Endothelial cell of umbilical vein (primary cell): ENCODE results near the gene DOCK1. TPM values are rescaled to one million over a fixed set of nuclear protein-coding genes. Genes with fewer than 3 reads are reported as not detected.

Source experiments
- BruUV-seq: library from RNA; stranded (reverse); fragments of 400-500 nt; replicated peaks from 2 replicates; lab custom pipeline; 2021; lab: Mats Ljungman, UMichigan
- CTCF ChIA-PET: fragments of 300-600, 350-600 bp; sonication (Branson Sonifier 250); formaldehyde crosslinking; loops from one replicate; lab custom pipeline; 2021; ENCODE audit warnings: antibody characterized with exemption, inconsistent platforms; lab: Charles Lee
- POLR2A ChIA-PET: fragments of 300-600, 350-600 bp; sonication (Branson Sonifier 250); formaldehyde crosslinking; loops from one replicate; lab custom pipeline; 2021; ENCODE audit warnings: antibody characterized with exemption, inconsistent platforms; lab: Charles Lee
- DNase-seq: peaks from one replicate; pipeline ENCODE4 v3.0.0-alpha.2; 2011; ENCODE audit warnings: low read depth, low spot score
- FAIRE-seq: peaks from 2 replicates; lab custom pipeline; 2011; peaks lifted over from hg19 to GRCh38; lab: Jason Lieb, UNC
- H2AFZ ChIP-seq: 2 replicates; pipeline ENCODE4 v1.6.0; 2012; ENCODE audit warnings: low read depth, low read length, control low read depth, inconsistent platforms
- H3K27ac ChIP-seq: 2 replicates; pipeline ENCODE4 v1.5.1; 2011; ENCODE audit warnings: low read depth, mild to moderate bottlenecking, control low read depth, low read length, moderate library complexity; ENCODE audit not compliant: insufficient read depth
- H3K27me3 ChIP-seq, 2 experiments: 2 replicates each; pipeline versions ENCODE4 v1.6.0 to v1.6.1; 2011; ENCODE audit warnings: low read length in 2 of 2, mixed read lengths in 1 of 2; ENCODE audit not compliant: control insufficient read depth in 2 of 2, insufficient read depth in 2 of 2
- H3K36me3 ChIP-seq, 2 experiments: 2 replicates in 1 of 2; 3 replicates in 1 of 2; pipeline ENCODE4 v1.5.1; 2011; ENCODE audit warnings: low read length in 2 of 2, mild to moderate bottlenecking in 1 of 2, moderate library complexity in 1 of 2; ENCODE audit not compliant: control insufficient read depth in 2 of 2, insufficient read depth in 2 of 2; ENCODE audit errors: extremely low read depth in 1 of 2
- H3K4me1 ChIP-seq: 3 replicates; pipeline ENCODE4 v1.5.1; 2011; ENCODE audit warnings: mild to moderate bottlenecking, low read length; ENCODE audit not compliant: control insufficient read depth, insufficient read depth; ENCODE audit errors: extremely low read depth
- H3K4me2 ChIP-seq: 2 replicates; pipeline ENCODE4 v1.6.1; 2011; ENCODE audit warnings: low read length, control low read depth, mixed read lengths; ENCODE audit not compliant: insufficient read depth
- H3K4me3 ChIP-seq, 3 experiments: fragments of 200-600 bp in 1 of 3; sonication (generic), shearing (Covaris generic) in 1 of 3; replicated peaks in 1 of 3; 2 replicates each; pipeline ENCODE4 v1.5.1; 2011 to 2016; ENCODE audit warnings: control low read depth in 3 of 3, low read length in 3 of 3, mild to moderate bottlenecking in 2 of 3, inconsistent platforms in 1 of 3, low read depth in 1 of 3, moderate library complexity in 1 of 3; ENCODE audit not compliant: insufficient read depth in 1 of 3
- H3K79me2 ChIP-seq: 2 replicates; pipeline ENCODE4 v1.6.0; 2012; ENCODE audit warnings: low read length, inconsistent platforms; ENCODE audit not compliant: control insufficient read depth, insufficient read depth
- H3K9ac ChIP-seq: replicated peaks from 2 replicates; pipeline ENCODE3; 2011; ENCODE audit warnings: low read length, control low read depth; ENCODE audit not compliant: insufficient read depth; ENCODE audit errors: extremely low read depth
- H3K9me1 ChIP-seq: replicated peaks from 3 replicates; pipeline ENCODE4 v1.6.0; 2011; ENCODE audit warnings: mild to moderate bottlenecking, low read length; ENCODE audit not compliant: control insufficient read depth, insufficient read depth; ENCODE audit errors: extremely low read depth
- H3K9me3 ChIP-seq: replicated peaks from 2 replicates; pipeline ENCODE4 v1.5.1; 2012; ENCODE audit warnings: low read length, inconsistent platforms; ENCODE audit not compliant: control insufficient read depth, insufficient read depth
- H4K20me1 ChIP-seq: replicated peaks from 2 replicates; pipeline ENCODE3; 2011; ENCODE audit warnings: mild to moderate bottlenecking, low read length; ENCODE audit not compliant: control insufficient read depth, insufficient read depth; ENCODE audit errors: extremely low read depth
- EZH2 ChIP-seq: IDR thresholded peaks from 2 replicates; pipeline ENCODE4 v1.6.1; 2012; ENCODE audit warnings: borderline replicate concordance, low read depth, mild to moderate bottlenecking, moderate library complexity, low read length, inconsistent platforms; ENCODE audit not compliant: severe bottlenecking
- FOS ChIP-seq: IDR thresholded peaks from 2 replicates; pipeline ENCODE4 v1.6.1; 2011; ENCODE audit warnings: mild to moderate bottlenecking, low read length, moderate library complexity, borderline replicate concordance; ENCODE audit not compliant: insufficient read depth
- GATA2 ChIP-seq: IDR thresholded peaks from 2 replicates; pipeline ENCODE4 v1.7.0; 2011; ENCODE audit warnings: low read depth, mild to moderate bottlenecking, moderate library complexity, mixed read lengths, low read length; ENCODE audit not compliant: insufficient read length, insufficient read depth
- JUN ChIP-seq: IDR thresholded peaks from 2 replicates; pipeline ENCODE4 v1.6.1; 2011; ENCODE audit warnings: borderline replicate concordance, low read depth; ENCODE audit not compliant: insufficient read length, insufficient read depth
- MYC ChIP-seq: IDR thresholded peaks from one replicate; pipeline ENCODE4 v1.6.1; 2011; ENCODE audit warnings: mild to moderate bottlenecking, low read depth, low read length
- POLR2A ChIP-seq: IDR thresholded peaks from 2 replicates; pipeline ENCODE4 v1.6.1; 2012; ENCODE audit warnings: low read depth, mild to moderate bottlenecking, control low read depth, low read length
- POLR2AphosphoS5 ChIP-seq: IDR thresholded peaks from 2 replicates; pipeline ENCODE4 v1.6.1; 2012; ENCODE audit warnings: low read depth, mild to moderate bottlenecking, control low read depth, low read length, moderate library complexity; ENCODE audit not compliant: insufficient read depth
- dilution Hi-C: fragments of 300-500 bp; cut with MboI; formaldehyde crosslinking; loops from one replicate; pipeline ENCODE4 v1.15.0; 2019; ENCODE audit warnings: low sequenced_read_pairs; ENCODE audit not compliant: extremely low pct_ligation_motif_present
- intact Hi-C: fragments of 100-400 bp; cut with micrococcal nuclease; formaldehyde crosslinking; loops from one replicate; pipeline ENCODE4 v1.10.0; 2022
- polyA plus RNA-seq, 4 experiments: library from polyadenylated mRNA; depleted of rRNA in 3 of 4; stranded (reverse) in 3 of 4; unstranded in 1 of 4; fragments of >200 nt; gene quantifications; 2 replicates each; pipeline versions ENCODE4 v1.2.1 to v1.2.3, GENCODE V29; 2011 to 2012; ENCODE audit warnings: missing spikeins in 1 of 4
- total RNA-seq: library from RNA; stranded (reverse); gene quantifications from 2 replicates; pipeline ENCODE4 v1.2.3, GENCODE V29; 2021
- TF ChIP-seq, protein P1 (sequence below), 2 donors: IDR thresholded peaks; 1 replicate in 1 of 2; 2 replicates in 1 of 2; pipeline ENCODE4 v1.5.1; 2011; ENCODE audit warnings: low read length in 2 of 2, mild to moderate bottlenecking in 2 of 2, moderate library complexity in 2 of 2, control low read depth in 1 of 2, inconsistent platforms in 1 of 2, low read depth in 1 of 2; ENCODE audit not compliant: insufficient read depth in 1 of 2; ENCODE audit errors: extremely low read depth in 1 of 2
- TF ChIP-seq, protein P2 (sequence below): IDR thresholded peaks from 2 replicates; pipeline ENCODE4 v1.6.1; 2011; ENCODE audit not compliant: insufficient read depth, insufficient read length

The DOCK1 gene
- total and polyA plus RNA-seq, 2 donors (not counting 3 experiments of a cell fraction or from before 2014, with no cell fraction given): 22.5 to 83.1 TPM

DNA sequence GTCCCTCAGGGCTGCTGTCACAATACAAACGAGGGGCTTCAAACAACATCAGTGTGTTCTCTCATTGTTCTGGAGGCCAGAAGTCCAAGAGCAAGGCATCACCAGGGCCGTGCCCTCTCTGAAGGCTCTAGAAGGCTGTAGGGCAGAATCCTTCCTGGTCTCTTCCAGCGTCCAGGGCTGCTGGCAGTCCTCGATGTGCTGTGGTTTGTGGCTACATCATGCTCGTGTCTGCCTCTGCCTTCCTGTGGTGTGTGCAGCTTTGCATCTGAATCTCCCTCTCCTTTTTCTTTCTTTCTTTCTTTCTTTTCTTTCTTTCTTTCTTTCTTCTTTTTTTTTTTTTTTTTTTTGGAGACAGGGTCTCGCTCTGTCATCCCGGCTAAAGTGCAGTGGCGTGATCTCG, 187.7 kb downstream of the DOCK1 start:
- no peaks in the 10 kb centered on the region for H3K9me3 ChIP-seq
- ChIA-PET CTCF (no interaction called here), POLR2A (interaction anchor here (0.6 kb wide), 1 partner anchor 226 kb away, joined by 3 read pairs; no protein-coding TSS in a partner anchor)
- H3K36me3 ChIP-seq: peaks cover 0 to 3% of the 10 kb centered on the region in 2 experiments
- no peak overlapping the region for H3K4me2 ChIP-seq
- TF ChIP-seq EZH2 (no peak), POLR2AphosphoS5 (no peak), JUN (no peak), MYC (no peak), GATA2 (no peak), POLR2A (no peak), FOS (no peak)
- TF ChIP-seq, protein P1, sequence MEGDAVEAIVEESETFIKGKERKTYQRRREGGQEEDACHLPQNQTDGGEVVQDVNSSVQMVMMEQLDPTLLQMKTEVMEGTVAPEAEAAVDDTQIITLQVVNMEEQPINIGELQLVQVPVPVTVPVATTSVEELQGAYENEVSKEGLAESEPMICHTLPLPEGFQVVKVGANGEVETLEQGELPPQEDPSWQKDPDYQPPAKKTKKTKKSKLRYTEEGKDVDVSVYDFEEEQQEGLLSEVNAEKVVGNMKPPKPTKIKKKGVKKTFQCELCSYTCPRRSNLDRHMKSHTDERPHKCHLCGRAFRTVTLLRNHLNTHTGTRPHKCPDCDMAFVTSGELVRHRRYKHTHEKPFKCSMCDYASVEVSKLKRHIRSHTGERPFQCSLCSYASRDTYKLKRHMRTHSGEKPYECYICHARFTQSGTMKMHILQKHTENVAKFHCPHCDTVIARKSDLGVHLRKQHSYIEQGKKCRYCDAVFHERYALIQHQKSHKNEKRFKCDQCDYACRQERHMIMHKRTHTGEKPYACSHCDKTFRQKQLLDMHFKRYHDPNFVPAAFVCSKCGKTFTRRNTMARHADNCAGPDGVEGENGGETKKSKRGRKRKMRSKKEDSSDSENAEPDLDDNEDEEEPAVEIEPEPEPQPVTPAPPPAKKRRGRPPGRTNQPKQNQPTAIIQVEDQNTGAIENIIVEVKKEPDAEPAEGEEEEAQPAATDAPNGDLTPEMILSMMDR (IDR thresholded peaks at IDR 0.05; ENCODE audit: extremely low read depth in 1 of 2, insufficient read depth in 1 of 2, low read depth in 1 of 2, low read length in 2 of 2): no peak
- TF ChIP-seq, protein P2, sequence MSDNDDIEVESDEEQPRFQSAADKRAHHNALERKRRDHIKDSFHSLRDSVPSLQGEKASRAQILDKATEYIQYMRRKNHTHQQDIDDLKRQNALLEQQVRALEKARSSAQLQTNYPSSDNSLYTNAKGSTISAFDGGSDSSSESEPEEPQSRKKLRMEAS: no peak
- H3K9me1 ChIP-seq: no peaks in the 10 kb centered on the region
- BruUV-seq: no TSS peak
- intact Hi-C loops (no loop called here), dilution Hi-C loops (no loop called here)
- H3K4me3 ChIP-seq: no peak overlapping the region
- H3K79me2 ChIP-seq: no peaks in the 10 kb centered on the region
- H3K27me3 ChIP-seq: no peaks in the 10 kb centered on the region
- H3K4me1 ChIP-seq: no peaks in the 10 kb centered on the region
- H3K27ac ChIP-seq: no peak overlapping the region
- no peak overlapping the region for H3K9ac ChIP-seq
- H4K20me1 ChIP-seq: no peaks in the 10 kb centered on the region
- DNase-seq (no peak), FAIRE-seq (no peak)
- H2AFZ ChIP-seq: no peak overlapping the region
